SU-DHL-6 (cell line): ENCODE measurements around the gene MKKS.

Experiments
- EZH2phosphoT487 ChIP-seq: fragments of 200-600 bp; sonication (generic), shearing (Covaris generic); conservative IDR thresholded peaks from 2 replicates; pipeline ENCODE4 v1.6.1; 2018; ENCODE audit warnings: mild to moderate bottlenecking, antibody characterized with exemption, low read length, moderate library complexity, mixed read lengths
- TF ChIP-seq, protein P1 (sequence below): fragments of 200-600 bp; sonication (generic); IDR thresholded peaks from one replicate; pipeline ENCODE4 v1.5.1; 2017; ENCODE audit warnings: antibody characterized with exemption, mild to moderate bottlenecking, low read length, moderate library complexity; ENCODE audit not compliant: insufficient read depth, poor library complexity, severe bottlenecking

DNA sequence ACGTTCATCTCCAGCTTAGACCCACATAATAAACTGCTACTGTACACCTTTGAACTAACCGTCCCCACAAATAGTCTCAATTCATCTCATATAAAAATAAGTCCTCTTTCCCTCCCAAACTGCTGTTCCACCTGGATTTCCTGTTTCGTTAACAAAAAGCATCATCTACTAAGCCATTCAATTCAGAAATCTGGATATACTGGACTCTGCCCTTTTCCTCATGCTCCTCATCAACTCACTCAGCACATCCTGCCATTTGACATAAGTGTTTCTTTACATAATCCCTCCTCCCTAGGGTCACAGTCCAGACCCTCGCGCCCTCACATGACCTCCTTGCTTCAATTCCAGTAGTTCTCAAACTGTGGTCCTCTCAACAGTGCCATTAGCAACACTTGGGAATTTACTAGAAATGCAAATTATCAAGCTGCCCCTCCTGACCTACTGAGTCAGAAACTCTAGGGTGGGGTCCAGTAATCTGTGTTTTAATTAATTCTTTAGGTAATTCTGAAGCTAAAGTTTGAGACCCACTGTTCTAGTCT is 4.5 kb downstream of the MKKS start:
- no peak for TF ChIP-seq EZH2phosphoT487
- TF ChIP-seq, protein P1, sequence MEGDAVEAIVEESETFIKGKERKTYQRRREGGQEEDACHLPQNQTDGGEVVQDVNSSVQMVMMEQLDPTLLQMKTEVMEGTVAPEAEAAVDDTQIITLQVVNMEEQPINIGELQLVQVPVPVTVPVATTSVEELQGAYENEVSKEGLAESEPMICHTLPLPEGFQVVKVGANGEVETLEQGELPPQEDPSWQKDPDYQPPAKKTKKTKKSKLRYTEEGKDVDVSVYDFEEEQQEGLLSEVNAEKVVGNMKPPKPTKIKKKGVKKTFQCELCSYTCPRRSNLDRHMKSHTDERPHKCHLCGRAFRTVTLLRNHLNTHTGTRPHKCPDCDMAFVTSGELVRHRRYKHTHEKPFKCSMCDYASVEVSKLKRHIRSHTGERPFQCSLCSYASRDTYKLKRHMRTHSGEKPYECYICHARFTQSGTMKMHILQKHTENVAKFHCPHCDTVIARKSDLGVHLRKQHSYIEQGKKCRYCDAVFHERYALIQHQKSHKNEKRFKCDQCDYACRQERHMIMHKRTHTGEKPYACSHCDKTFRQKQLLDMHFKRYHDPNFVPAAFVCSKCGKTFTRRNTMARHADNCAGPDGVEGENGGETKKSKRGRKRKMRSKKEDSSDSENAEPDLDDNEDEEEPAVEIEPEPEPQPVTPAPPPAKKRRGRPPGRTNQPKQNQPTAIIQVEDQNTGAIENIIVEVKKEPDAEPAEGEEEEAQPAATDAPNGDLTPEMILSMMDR, result no peak
